GM21381 (cell line): ENCODE data around the gene MIA3.

Experiments used
- ATAC-seq: cut with Tn5 transposase; IDR thresholded peaks from one replicate; pipeline ENCODE4 v1.9.1; 2021; ENCODE audit warnings: mild to moderate bottlenecking, moderate library complexity; ENCODE audit not compliant: unreplicated experiment

The MIA3 gene

GRCh38 chr1:222620566-222620965 lies 2.7 kb downstream of the MIA3 start:
- peak; percentile 52 for ATAC-seq

- ATAC-seq = no peak
Observed at GRCh38 chr1:222622765-222623164, 4.9 kb downstream of the MIA3 start.

GRCh38 chr1:222623458-222623857 lies 5.6 kb downstream of the MIA3 start:
- no peak for ATAC-seq

GRCh38 chr1:222624214-222624613 lies 6.3 kb downstream of the MIA3 start:
- ATAC-seq = no peak

GRCh38 chr1:222627232-222627631 lies 9.3 kb downstream of the MIA3 start:
- no peak for ATAC-seq

GRCh38 chr1:222629921-222630535 lies 12.1 kb downstream of the MIA3 start:
- no peak for ATAC-seq

GRCh38 chr1:222631611-222632208 lies 13.8 kb downstream of the MIA3 start:
- no peak for ATAC-seq

- ATAC-seq = no peak
Observed at GRCh38 chr1:222632749-222633148, 14.9 kb downstream of the MIA3 start.

- peak; percentile 88 for ATAC-seq
Observed at GRCh38 chr1:222634180-222635013, 16.5 kb downstream of the MIA3 start.

- no peak for ATAC-seq
Observed at GRCh38 chr1:222641269-222641948, 23.5 kb downstream of the MIA3 start.

GRCh38 chr1:222642468-222642867 lies 24.6 kb downstream of the MIA3 start:
- no peak for ATAC-seq

- no peak for ATAC-seq
Observed at GRCh38 chr1:222643606-222643937, 25.7 kb downstream of the MIA3 start.

GRCh38 chr1:222643938-222644635 lies 26.2 kb downstream of the MIA3 start:
- peak; percentile 97 for ATAC-seq

GRCh38 chr1:222644636-222644980 lies 26.7 kb downstream of the MIA3 start:
- ATAC-seq = no peak

GRCh38 chr1:222652676-222653075 lies 34.8 kb downstream of the MIA3 start:
- no peak for ATAC-seq

- ATAC-seq = peak; percentile 62
Observed at GRCh38 chr1:222653178-222653827, 35.4 kb downstream of the MIA3 start.

- ATAC-seq = peak; percentile 91
Observed at GRCh38 chr1:222654849-222655248, 37.0 kb downstream of the MIA3 start.

- no peak for ATAC-seq
Observed at GRCh38 chr1:222656391-222657155, 38.7 kb downstream of the MIA3 start.

- ATAC-seq = no peak
Observed at GRCh38 chr1:222657899-222658298, 40.0 kb downstream of the MIA3 start.

- ATAC-seq = no peak
Observed at GRCh38 chr1:222663431-222663934, 45.6 kb downstream of the MIA3 start.
